Stomach (tissue), 4 donors: ENCODE measurements around the gene CEL.

Experiments
- EP300 ChIP-seq: sonication (generic); formaldehyde crosslinking; IDR thresholded peaks from one replicate; pipeline ENCODE4 v1.6.1; 2017; ENCODE audit warnings: antibody characterized with exemption
- POLR2AphosphoS5 ChIP-seq, 3 donors: sonication (generic); formaldehyde crosslinking; IDR thresholded peaks; one replicate each; pipeline ENCODE4 v1.6.1; 2016; ENCODE audit warnings: antibody characterized with exemption in 3 of 3
- TF ChIP-seq, protein P1 (sequence below), 7 experiments: fragments of 450-650 bp in 4 of 7; fragments of 200-600 bp in 3 of 7; sonication (generic) in 3 of 7; IDR thresholded peaks; one replicate each; pipeline ENCODE4 v1.5.1; 2016 to 2019; ENCODE audit warnings: antibody characterized with exemption in 7 of 7, control low read depth in 2 of 7, mild to moderate bottlenecking in 1 of 7

GRCh38 chr9:133087429-133088145 is 25.8 kb downstream of the CEL start:
- TF ChIP-seq, protein P1, sequence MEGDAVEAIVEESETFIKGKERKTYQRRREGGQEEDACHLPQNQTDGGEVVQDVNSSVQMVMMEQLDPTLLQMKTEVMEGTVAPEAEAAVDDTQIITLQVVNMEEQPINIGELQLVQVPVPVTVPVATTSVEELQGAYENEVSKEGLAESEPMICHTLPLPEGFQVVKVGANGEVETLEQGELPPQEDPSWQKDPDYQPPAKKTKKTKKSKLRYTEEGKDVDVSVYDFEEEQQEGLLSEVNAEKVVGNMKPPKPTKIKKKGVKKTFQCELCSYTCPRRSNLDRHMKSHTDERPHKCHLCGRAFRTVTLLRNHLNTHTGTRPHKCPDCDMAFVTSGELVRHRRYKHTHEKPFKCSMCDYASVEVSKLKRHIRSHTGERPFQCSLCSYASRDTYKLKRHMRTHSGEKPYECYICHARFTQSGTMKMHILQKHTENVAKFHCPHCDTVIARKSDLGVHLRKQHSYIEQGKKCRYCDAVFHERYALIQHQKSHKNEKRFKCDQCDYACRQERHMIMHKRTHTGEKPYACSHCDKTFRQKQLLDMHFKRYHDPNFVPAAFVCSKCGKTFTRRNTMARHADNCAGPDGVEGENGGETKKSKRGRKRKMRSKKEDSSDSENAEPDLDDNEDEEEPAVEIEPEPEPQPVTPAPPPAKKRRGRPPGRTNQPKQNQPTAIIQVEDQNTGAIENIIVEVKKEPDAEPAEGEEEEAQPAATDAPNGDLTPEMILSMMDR (IDR thresholded peaks at IDR 0.05) = no peak
- TF ChIP-seq EP300 (no peak), POLR2AphosphoS5 (IDR thresholded peaks at IDR 0.05) (no peak)
